GM10847 (cell line): Measurements from ENCODE around the gene ACTG1.

Experiments used
- POLR2A ChIP-seq: IDR thresholded peaks from 2 replicates; pipeline ENCODE4 v1.6.1; 2011; ENCODE audit not compliant: insufficient read length; ENCODE audit errors: extremely low read depth

ACTG1 gene

DNA sequence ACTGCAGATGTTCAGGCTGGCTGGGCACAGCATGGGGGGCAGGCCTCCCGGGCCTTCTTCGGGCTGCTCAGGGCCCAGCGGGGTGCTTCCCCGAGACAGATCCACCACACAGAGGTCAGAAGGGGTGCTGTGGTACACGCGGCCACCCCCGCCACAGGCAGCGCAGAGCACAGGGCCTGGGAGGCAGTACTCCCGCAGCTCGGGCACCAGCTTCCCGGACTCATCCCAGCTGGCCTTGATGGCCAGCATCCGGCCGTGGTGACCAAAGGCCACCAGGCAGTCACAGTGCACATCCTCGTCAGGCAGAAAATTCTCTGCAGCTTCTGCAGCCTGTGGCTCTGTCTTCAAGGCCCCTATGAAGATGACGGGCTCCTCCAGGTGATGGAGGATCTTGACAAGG lies 37.7 kb upstream of the ACTG1 start:
- TF ChIP-seq POLR2A: no peak

GRCh38 chr17:81549826-81550225 lies 37.2 kb upstream of the ACTG1 start:
- no peak for TF ChIP-seq POLR2A

GRCh38 chr17:81549031-81549557 lies 36.5 kb upstream of the ACTG1 start:
- no peak for TF ChIP-seq POLR2A

DNA sequence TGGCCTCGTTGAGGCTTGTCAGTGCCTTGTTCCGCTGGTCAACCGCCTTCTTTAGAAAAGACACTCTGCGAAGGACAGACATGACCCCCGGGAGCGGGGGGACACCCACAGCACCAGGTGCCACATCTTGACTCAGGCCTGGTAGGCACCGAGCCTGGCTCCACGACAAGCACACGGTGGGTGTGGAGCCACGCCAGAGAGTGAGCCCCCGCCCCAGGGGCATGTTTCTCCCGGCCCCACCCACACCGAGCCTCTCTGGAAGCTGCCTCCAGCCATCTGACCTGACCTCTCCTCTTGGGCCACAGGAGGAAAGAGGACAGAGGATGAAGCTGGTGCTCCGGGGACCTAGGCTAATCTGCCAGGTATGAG lies 35.0 kb upstream of the ACTG1 start:
- no peak for TF ChIP-seq POLR2A

GRCh38 chr17:81546906-81547613 lies 34.5 kb upstream of the ACTG1 start:
- TF ChIP-seq POLR2A: no peak

GRCh38 chr17:81545160-81545949 lies 32.8 kb upstream of the ACTG1 start:
- no peak for TF ChIP-seq POLR2A

- no peak for TF ChIP-seq POLR2A
These were observed 31.8 kb upstream of the ACTG1 start for GRCh38 chr17:81544281-81544974.

DNA sequence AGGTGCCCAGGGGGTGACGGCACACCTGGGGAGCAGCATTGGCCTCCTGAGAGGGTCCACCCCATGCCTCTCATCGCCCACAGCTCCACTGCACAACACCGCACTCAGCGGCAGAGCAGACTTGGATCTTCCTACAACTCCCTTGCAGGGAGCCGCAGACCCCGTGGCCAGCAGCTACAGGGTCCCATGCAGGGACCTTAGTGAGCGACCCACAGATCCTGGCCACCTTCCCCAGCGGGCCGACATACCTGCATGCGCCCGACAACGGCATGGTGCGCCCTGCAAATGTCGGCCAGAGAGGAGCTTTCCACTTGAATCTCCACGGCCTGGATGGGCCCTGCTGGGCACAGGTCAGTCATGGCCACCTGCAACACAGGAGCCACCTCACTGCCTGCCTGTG lies 31.2 kb upstream of the ACTG1 start:
- no peak for TF ChIP-seq POLR2A

GRCh38 chr17:81543339-81543675 lies 30.7 kb upstream of the ACTG1 start:
- TF ChIP-seq POLR2A: no peak

GRCh38 chr17:81542431-81543338 lies 30.1 kb upstream of the ACTG1 start:
- TF ChIP-seq POLR2A: no peak

- no peak for TF ChIP-seq POLR2A
These were observed 28.5 kb upstream of the ACTG1 start for GRCh38 chr17:81541123-81541522.

DNA sequence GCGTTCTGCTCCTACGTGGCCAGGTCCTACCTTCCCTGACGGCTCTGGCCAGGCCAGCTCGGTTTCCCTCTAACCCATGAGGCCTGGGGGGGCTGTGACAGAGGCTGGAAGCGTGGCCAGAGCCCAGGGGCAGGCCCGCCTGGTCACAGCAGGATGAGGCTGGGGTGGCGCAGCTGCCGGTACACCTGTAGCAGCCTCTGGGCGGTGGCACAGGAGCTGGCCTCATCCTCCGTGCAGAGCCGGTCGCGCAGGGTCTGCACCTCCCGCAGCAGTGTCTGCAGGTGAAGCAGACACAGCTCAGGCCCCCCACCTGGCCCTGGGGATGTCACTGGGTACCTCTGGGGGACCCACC lies 28.1 kb upstream of the ACTG1 start:
- no peak for TF ChIP-seq POLR2A

DNA sequence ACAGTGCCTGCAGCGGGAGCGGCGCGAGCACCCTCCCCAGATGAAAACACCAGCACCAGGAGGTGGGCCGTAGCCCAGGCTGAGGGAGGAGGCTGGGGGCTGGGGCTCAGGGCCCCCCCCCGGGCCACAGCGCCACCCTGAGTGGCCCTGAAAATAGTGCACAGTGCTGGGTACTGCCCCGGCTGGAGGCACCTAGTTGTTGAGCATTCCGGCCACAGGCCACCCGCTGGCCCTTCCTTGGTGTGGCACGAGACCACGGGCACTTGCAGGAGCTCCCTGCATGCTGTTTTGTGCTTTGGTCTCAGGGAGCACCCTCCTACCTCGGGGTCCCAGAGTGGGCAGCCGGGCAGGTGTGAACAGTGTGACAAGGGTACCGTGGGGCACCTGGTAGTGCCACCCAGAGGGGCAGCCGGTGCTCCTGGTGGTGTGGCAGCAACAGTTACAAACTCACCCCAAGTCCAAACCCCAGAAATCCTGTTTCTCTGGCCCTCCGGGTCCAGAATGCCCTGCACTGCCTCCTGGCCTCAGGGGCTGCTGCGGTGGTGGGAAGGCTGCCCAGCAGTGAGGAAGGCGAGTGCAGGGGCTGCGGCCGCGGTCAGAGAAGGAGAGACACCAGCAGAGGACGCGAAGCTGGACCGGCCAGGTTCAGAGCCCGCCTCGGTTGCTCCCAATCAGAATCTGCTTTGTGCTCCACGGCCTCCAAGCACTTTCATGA lies 27.5 kb upstream of the ACTG1 start:
- no peak for TF ChIP-seq POLR2A

- no peak for TF ChIP-seq POLR2A
These were observed 26.9 kb upstream of the ACTG1 start for GRCh38 chr17:81539571-81539900.

- no peak for TF ChIP-seq POLR2A
These were observed 26.3 kb upstream of the ACTG1 start for GRCh38 chr17:81538651-81539570.
